ENCODE measurements around the gene EHBP1L1. TPM values are rescaled to one million over a fixed set of nuclear protein-coding genes. Genes with fewer than 3 reads are reported as not detected.

Gene EHBP1L1
- total RNA-seq, 4 donors from 2014 or later, result 46.5 to 101 (median 87.4) TPM

- TF ChIP-seq POLR2A (IDR thresholded peaks at IDR 0.05) (no peak), CTCF (IDR thresholded peaks at IDR 0.05) (no peak)
- H3K36me3 ChIP-seq, result peaks cover 54 to 99% (median 61%) of the 10 kb centered on the region in 3 donors
- DNase-seq, result no peak
- peaks cover 0 to 7% (median 0%) of the 10 kb centered on the region in 3 donors for H3K4me1 ChIP-seq
- 94% methylated on average over 8 to 13 of the region's 25 CpGs for WGBS, 2 donors
- intact Hi-C loops (cut with DNase I), result no loop called here
- H3K27me3 ChIP-seq, result no peaks in the 10 kb centered on the region
- no peaks in the 10 kb centered on the region for H3K9me3 ChIP-seq
- H3K27ac ChIP-seq, result no peak overlapping the region
- no peak overlapping the region for H3K4me3 ChIP-seq
Observed at GRCh38 chr11:65623852-65624616, 48.2 kb downstream of the EHBP1L1 start.

GRCh38 chr11:65624931-65625627, 49.2 kb downstream of the EHBP1L1 start:
- intact Hi-C loops (cut with DNase I), result no loop called here
- no peak overlapping the region for H3K4me3 ChIP-seq
- no peak for DNase-seq
- H3K27ac ChIP-seq, result no peak overlapping the region
- H3K27me3 ChIP-seq, result no peaks in the 10 kb centered on the region
- peaks cover 53 to 99% (median 61%) of the 10 kb centered on the region in 3 donors for H3K36me3 ChIP-seq
- 79 to 87% methylated on average over 4 to 5 of the region's 30 CpGs for WGBS, 2 donors
- no peaks in the 10 kb centered on the region for H3K9me3 ChIP-seq
- peaks cover 0 to 7% (median 0%) of the 10 kb centered on the region in 3 donors for H3K4me1 ChIP-seq
- TF ChIP-seq POLR2A (IDR thresholded peaks at IDR 0.05), result no peak
- no peak for TF ChIP-seq CTCF (IDR thresholded peaks at IDR 0.05)

- Histone ChIP-seq H3K36me3 (peaks cover 58 to 99% (median 61%) of the 10 kb centered on the region in 3 donors), H3K27ac (no peak overlapping the region), H3K4me1 (peaks cover 0 to 7% (median 0%) of the 10 kb centered on the region in 3 donors), H3K27me3 (no peaks in the 10 kb centered on the region), H3K9me3 (no peaks in the 10 kb centered on the region), H3K4me3 (no peak overlapping the region)
- DNase-seq, result no peak
- TF ChIP-seq CTCF (IDR thresholded peaks at IDR 0.05) (peak; percentile 49 to 63 (median 58)), POLR2A (IDR thresholded peaks at IDR 0.05) (no peak)
- intact Hi-C loops (cut with DNase I), result no loop called here
- 65 to 67% methylated on average over 11 to 19 of the region's 30 CpGs for WGBS, 2 donors
Observed at GRCh38 chr11:65625628-65626342, 49.9 kb downstream of the EHBP1L1 start.

GRCh38 chr11:65627202-65627601, 51.3 kb downstream of the EHBP1L1 start:
- WGBS, 2 donors, result 91 to 95% methylated on average over 10 to 13 of the region's 13 CpGs
- DNase-seq, result no peak
- intact Hi-C loops (cut with DNase I), result no loop called here
- Histone ChIP-seq H3K36me3 (peaks cover 54 to 99% (median 65%) of the 10 kb centered on the region in 3 donors), H3K4me3 (no peak overlapping the region), H3K27ac (no peak overlapping the region), H3K27me3 (no peaks in the 10 kb centered on the region), H3K4me1 (peaks cover 0 to 7% (median 0%) of the 10 kb centered on the region in 3 donors), H3K9me3 (no peaks in the 10 kb centered on the region)
- TF ChIP-seq CTCF (IDR thresholded peaks at IDR 0.05) (no peak), POLR2A (IDR thresholded peaks at IDR 0.05) (no peak)
